ENCODE results near the gene ENPP3. TPM values are rescaled to one million over a fixed set of nuclear protein-coding genes. Genes with fewer than 3 reads are reported as not detected.

Gene ENPP3
- 1 to 10 TPM in 1 of 7 donors, under 1 TPM in 6; 0.43 to 1.3 (median 0.70) TPM for total RNA-seq
- polyA plus RNA-seq = under 1 TPM; 0.23 to 0.35 (median 0.32) TPM
- long read RNA-seq, donor 1 = 0 reads
- long read RNA-seq, donor 2 = 0 reads

DNA sequence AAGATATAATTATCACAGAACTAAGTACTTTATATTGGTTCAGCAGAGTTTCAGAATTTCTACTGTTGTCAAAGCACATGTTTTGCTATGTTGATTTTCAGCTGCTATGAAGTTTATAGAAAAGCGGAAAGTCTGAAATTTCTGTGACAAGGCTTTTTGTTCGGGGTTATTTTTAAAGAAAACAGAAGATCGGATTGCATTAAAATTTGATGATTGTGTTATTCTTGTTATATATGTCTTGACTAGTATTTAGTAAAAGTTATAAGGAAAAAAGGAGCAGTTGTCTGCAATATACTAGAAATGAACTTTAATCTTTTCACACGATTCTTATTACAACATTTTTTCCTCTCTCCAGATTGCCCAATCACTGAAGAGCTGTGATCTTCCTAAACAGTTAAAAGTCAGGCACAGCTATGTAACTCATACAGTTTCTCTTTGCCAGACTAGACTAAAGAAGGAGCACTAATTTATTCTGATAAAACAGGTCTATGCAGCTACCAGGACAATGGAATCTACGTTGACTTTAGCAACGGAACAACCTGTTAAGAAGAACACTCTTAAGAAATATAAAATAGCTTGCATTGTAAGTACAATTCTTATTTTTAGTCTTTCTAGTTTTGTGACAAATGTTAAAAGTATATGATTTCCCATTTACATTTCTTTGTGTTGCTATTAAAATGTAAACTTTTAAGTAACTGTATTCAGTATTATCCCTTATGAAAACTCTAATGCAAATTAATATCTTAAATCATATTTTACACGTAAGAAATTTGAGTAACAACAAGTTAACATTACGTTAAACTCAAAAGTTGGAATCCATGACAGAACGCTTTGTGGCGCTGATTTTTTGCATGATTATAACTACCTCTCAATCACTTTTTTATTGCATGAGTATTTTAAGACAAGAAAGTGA lies at the start of gene ENPP3:
Gene ENPP3 (plus strand): TSS at position 423 of the 913 bp plus-strand sequence. CDS start 83 bp downstream, at position 506.
- H3K4me3 ChIP-seq = no peak within 1 kb of the TSS
- no peaks in the 10 kb centered on the region for H3K9me3 ChIP-seq
- intact Hi-C loops (cut with DNase I; ENCODE audit: low total_unique reads) = no loop called here
- no peaks in the 10 kb centered on the region for H3K27me3 ChIP-seq (replicated peaks in 1 of 7)
- WGBS, 5 donors = 86 to 91% (median 89%) methylated on average over 10 of the region's 10 CpGs
- TF ChIP-seq, protein P1, sequence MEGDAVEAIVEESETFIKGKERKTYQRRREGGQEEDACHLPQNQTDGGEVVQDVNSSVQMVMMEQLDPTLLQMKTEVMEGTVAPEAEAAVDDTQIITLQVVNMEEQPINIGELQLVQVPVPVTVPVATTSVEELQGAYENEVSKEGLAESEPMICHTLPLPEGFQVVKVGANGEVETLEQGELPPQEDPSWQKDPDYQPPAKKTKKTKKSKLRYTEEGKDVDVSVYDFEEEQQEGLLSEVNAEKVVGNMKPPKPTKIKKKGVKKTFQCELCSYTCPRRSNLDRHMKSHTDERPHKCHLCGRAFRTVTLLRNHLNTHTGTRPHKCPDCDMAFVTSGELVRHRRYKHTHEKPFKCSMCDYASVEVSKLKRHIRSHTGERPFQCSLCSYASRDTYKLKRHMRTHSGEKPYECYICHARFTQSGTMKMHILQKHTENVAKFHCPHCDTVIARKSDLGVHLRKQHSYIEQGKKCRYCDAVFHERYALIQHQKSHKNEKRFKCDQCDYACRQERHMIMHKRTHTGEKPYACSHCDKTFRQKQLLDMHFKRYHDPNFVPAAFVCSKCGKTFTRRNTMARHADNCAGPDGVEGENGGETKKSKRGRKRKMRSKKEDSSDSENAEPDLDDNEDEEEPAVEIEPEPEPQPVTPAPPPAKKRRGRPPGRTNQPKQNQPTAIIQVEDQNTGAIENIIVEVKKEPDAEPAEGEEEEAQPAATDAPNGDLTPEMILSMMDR (IDR thresholded peaks at IDR 0.05 in 8 of 11, conservative IDR thresholded peaks at IDR 0.05 in 3 of 11) = no peak
- TF ChIP-seq POLR2AphosphoS5 (IDR thresholded peaks at IDR 0.05) = no peak
- no peak within 1 kb of the TSS for H3K27ac ChIP-seq
- DNase-seq = no peak
- peaks cover 0 to 9% (median 0%) of the 10 kb centered on the region in 6 donors for H3K4me1 ChIP-seq
- no peaks in the 10 kb centered on the region for H3K36me3 ChIP-seq

- Histone ChIP-seq H3K36me3 (peaks cover 0 to 100% (median 92%) of the 10 kb centered on the region in 6 donors), H3K9me3 (no peaks in the 10 kb centered on the region), H3K4me1 (no peaks in the 10 kb centered on the region), H3K27me3 (replicated peaks in 1 of 7) (no peaks in the 10 kb centered on the region), H3K27ac (no peak overlapping the region), H3K4me3 (no peak overlapping the region)
- DNase-seq = no peak
- 95 to 99% (median 98%) methylated on average over 4 of the region's 4 CpGs for WGBS, 5 donors
- intact Hi-C loops (cut with DNase I; ENCODE audit: low total_unique reads) = no loop called here
- TF ChIP-seq, protein P1 (IDR thresholded peaks at IDR 0.05 in 8 of 11, conservative IDR thresholded peaks at IDR 0.05 in 3 of 11) = no peak
- no peak for TF ChIP-seq POLR2A (IDR thresholded peaks at IDR 0.05)
- no peak for TF ChIP-seq POLR2AphosphoS5 (IDR thresholded peaks at IDR 0.05)
Measured at GRCh38 chr6:131587909-131588308, 49.2 kb upstream of the ENPP3 start.

DNA sequence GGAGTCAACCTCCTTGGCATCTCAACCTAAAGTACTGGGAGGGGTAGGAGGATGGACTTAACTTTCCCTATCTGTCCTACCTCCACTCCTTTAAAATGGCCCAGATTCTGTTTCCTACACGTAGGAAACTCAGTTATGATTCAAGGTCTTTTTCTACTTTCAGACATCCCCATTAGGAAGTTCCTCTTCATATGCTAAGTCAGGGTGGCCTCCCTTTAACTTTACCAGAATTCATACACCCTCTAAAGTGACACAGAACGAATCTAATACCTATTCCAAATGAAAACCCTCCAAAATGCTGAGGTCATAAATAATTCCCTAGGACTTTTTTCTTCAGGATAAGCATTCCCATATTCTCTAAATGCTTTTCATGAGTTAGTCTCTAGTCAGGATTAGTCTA lies 48.5 kb upstream of the ENPP3 start:
- Histone ChIP-seq H3K27me3 (replicated peaks in 1 of 7) (no peaks in the 10 kb centered on the region), H3K4me3 (no peak overlapping the region), H3K4me1 (no peaks in the 10 kb centered on the region), H3K9me3 (no peaks in the 10 kb centered on the region), H3K27ac (no peak overlapping the region), H3K36me3 (peaks cover 0 to 100% (median 91%) of the 10 kb centered on the region in 6 donors)
- 63 to 85% (median 71%) methylated on average over 2 of the region's 2 CpGs for WGBS, 5 donors
- no peak for DNase-seq
- TF ChIP-seq POLR2A (IDR thresholded peaks at IDR 0.05) = no peak
- TF ChIP-seq, protein P1 (IDR thresholded peaks at IDR 0.05 in 8 of 11, conservative IDR thresholded peaks at IDR 0.05 in 3 of 11) = no peak
- intact Hi-C loops (cut with DNase I; ENCODE audit: low total_unique reads) = no loop called here

- DNase-seq = no peak
- no peak overlapping the region for H3K4me3 ChIP-seq
- intact Hi-C loops (cut with DNase I; ENCODE audit: low total_unique reads) = no loop called here
- peaks cover 5 to 100% (median 95%) of the 10 kb centered on the region in 6 donors for H3K36me3 ChIP-seq
- no peak overlapping the region for H3K27ac ChIP-seq
- no peaks in the 10 kb centered on the region for H3K4me1 ChIP-seq
- no peaks in the 10 kb centered on the region for H3K27me3 ChIP-seq (replicated peaks in 1 of 7)
- no peak for TF ChIP-seq POLR2A (IDR thresholded peaks at IDR 0.05)
- no peak for TF ChIP-seq POLR2AphosphoS5 (IDR thresholded peaks at IDR 0.05)
- TF ChIP-seq, protein P1 (IDR thresholded peaks at IDR 0.05 in 8 of 11, conservative IDR thresholded peaks at IDR 0.05 in 3 of 11) = no peak
- 89 to 99% (median 96%) methylated on average over 2 of the region's 2 CpGs for WGBS, 5 donors
- H3K9me3 ChIP-seq = no peaks in the 10 kb centered on the region
Measured at GRCh38 chr6:131592935-131593334, 44.2 kb upstream of the ENPP3 start.
